Measurements from ENCODE around the gene LRRC28. TPM values are rescaled to one million over a fixed set of nuclear protein-coding genes. Genes with fewer than 3 reads are reported as not detected.

LRRC28 gene
- total RNA-seq, 1 experiment from 2014 or later: 10.6 TPM

DNA sequence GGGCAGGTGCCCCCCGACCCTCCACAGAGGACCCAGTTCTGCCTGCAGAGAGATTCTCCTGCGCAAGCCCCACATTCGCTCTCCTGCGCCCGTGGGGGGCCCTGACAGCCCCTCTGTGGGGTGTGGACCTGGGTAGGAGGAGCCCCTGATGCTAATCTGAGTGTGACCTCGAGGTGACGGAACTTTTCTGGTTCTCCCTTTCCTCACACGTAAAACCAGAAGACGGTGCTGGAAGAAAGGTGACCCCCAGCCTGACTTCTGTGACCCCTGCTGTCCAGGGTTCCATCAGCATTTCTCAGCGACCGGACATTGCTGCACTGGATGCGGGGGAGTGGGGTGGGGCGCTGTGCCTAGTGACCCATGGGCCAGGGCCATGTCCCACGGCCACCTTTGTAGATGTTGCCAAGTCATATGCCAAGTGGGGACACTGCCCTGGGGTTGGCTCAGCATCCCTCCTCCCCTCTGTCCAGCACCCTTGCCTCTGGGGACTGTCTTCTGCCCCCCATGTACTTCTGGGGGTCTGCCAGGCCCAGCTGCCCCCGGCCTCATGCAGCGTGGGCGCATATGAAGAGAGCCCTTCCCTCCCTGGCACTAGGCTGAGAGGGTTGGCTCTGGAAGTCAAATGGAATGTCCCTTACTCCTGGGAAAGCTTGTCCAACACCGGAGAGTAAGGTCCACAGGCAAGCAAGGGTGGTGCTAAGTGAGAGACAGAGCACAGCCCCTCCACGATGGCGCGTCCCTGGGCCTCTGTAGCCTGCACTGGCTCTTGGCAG, 185.4 kb downstream of the LRRC28 start:
- ChIA-PET CTCF (interaction anchor here (0.7 kb wide), 1 partner anchor 867 kb away, joined by 3 read pairs; no protein-coding TSS in a partner anchor), POLR2A (no interaction called here)
- no TSS peak for BruUV-seq (replicated peaks)
- intact Hi-C loops (cut with micrococcal nuclease): no loop called here
- H3K4me3 Mint-ChIP-seq (ENCODE audit: unreplicated experiment): no peak overlapping the region
- TF ChIP-seq, protein P1, sequence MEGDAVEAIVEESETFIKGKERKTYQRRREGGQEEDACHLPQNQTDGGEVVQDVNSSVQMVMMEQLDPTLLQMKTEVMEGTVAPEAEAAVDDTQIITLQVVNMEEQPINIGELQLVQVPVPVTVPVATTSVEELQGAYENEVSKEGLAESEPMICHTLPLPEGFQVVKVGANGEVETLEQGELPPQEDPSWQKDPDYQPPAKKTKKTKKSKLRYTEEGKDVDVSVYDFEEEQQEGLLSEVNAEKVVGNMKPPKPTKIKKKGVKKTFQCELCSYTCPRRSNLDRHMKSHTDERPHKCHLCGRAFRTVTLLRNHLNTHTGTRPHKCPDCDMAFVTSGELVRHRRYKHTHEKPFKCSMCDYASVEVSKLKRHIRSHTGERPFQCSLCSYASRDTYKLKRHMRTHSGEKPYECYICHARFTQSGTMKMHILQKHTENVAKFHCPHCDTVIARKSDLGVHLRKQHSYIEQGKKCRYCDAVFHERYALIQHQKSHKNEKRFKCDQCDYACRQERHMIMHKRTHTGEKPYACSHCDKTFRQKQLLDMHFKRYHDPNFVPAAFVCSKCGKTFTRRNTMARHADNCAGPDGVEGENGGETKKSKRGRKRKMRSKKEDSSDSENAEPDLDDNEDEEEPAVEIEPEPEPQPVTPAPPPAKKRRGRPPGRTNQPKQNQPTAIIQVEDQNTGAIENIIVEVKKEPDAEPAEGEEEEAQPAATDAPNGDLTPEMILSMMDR (IDR thresholded peaks at IDR 0.05; ENCODE audit: unreplicated experiment): no peak
- H3K4me1 Mint-ChIP-seq (ENCODE audit: insufficient read depth, unreplicated experiment): peaks cover 30% of the 10 kb centered on the region
- H3K36me3 Mint-ChIP-seq (ENCODE audit: insufficient read depth, unreplicated experiment): no peaks in the 10 kb centered on the region
- no peaks in the 10 kb centered on the region for H3K27me3 Mint-ChIP-seq (ENCODE audit: insufficient read depth, unreplicated experiment)
- H3K27ac Mint-ChIP-seq (ENCODE audit: low read depth, unreplicated experiment): no peak overlapping the region
- no peaks in the 10 kb centered on the region for H3K9me3 Mint-ChIP-seq (ENCODE audit: unreplicated experiment)
- DNase-seq (ENCODE audit: unreplicated experiment): no peak

DNA sequence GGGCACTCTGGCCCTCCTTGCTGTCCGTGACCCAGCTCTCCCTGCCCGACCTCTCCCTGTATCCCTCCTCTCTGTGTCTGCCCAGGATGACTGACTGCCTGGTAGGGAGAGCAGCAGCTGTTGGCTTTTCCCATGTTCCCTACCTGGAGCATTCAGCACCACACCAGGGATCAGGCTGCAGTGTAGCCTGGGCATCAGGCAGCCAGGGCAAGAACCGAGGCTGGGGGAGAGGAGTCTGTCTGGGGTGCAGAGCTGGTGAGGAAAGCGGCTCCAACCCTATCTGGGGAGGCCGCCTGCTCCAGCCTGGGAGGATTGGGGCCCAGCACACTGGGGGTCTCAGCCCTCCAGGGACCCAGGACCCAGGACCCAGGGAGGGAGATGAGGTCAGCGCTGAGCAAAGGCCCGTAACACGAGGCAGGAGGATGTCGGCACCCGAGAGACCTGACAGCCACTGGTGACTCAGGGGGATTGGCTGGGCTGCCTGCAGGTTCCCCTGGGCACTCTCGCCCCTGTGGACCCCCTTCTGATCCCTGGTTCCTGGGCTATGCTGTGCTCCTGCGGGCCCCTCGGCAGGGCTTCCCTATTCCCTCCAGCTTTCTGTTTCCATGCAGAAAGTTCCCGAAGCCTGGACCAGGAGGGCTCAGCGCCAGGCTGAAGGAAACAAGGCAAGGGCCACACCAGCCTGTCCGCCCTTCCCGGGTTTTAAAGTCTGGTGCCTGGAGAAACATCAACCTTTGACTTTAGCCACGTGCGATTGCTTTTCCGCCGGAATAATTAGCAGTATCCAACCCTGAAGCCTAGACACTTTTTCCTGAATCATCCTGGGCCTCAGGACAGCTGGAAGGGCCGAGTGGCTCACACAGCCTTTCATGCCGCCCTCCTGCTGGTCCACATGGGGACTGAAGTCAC, 186.3 kb downstream of the LRRC28 start:
- Mint-ChIP-seq H3K9me3 (ENCODE audit: unreplicated experiment) (no peaks in the 10 kb centered on the region), H3K4me1 (ENCODE audit: insufficient read depth, unreplicated experiment) (peaks cover 39% of the 10 kb centered on the region), H3K4me3 (ENCODE audit: unreplicated experiment) (no peak overlapping the region), H3K36me3 (ENCODE audit: insufficient read depth, unreplicated experiment) (peaks cover 7% of the 10 kb centered on the region), H3K27ac (ENCODE audit: low read depth, unreplicated experiment) (no peak overlapping the region), H3K27me3 (ENCODE audit: insufficient read depth, unreplicated experiment) (no peaks in the 10 kb centered on the region)
- ChIA-PET POLR2A (no interaction called here), CTCF (interaction anchor here (0.7 kb wide), 1 partner anchor 866 kb away, joined by 3 read pairs; no protein-coding TSS in a partner anchor)
- intact Hi-C loops (cut with micrococcal nuclease): no loop called here
- TF ChIP-seq, protein P1 (IDR thresholded peaks at IDR 0.05; ENCODE audit: unreplicated experiment): no peak
- no TSS peak for BruUV-seq (replicated peaks)
- no peak for DNase-seq (ENCODE audit: unreplicated experiment)

DNA sequence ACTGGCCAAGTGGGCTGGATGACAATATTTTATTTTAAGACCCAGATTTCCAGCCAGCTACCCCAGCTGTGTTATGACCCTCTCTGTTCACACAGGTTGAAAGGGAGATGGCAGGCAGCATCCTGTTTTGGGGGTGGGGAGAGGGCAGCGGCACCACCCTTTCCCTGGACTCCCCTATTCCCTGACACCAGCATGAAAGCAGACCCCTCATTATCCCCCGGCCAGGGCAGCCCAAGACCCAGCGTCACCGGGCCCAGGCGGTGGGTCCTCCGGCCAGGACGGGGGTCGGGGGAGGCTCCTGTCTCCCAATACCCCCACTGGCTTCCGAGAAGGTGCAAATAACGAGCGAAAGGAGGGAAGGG, 186.9 kb downstream of the LRRC28 start:
- Mint-ChIP-seq H3K4me3 (ENCODE audit: unreplicated experiment) (no peak overlapping the region), H3K36me3 (ENCODE audit: insufficient read depth, unreplicated experiment) (peaks cover 7% of the 10 kb centered on the region), H3K27ac (ENCODE audit: low read depth, unreplicated experiment) (no peak overlapping the region), H3K9me3 (ENCODE audit: unreplicated experiment) (no peaks in the 10 kb centered on the region), H3K27me3 (ENCODE audit: insufficient read depth, unreplicated experiment) (no peaks in the 10 kb centered on the region), H3K4me1 (ENCODE audit: insufficient read depth, unreplicated experiment) (peaks cover 44% of the 10 kb centered on the region)
- no TSS peak for BruUV-seq (replicated peaks)
- POLR2A ChIA-PET: no interaction called here
- DNase-seq (ENCODE audit: unreplicated experiment): no peak
- intact Hi-C loops (cut with micrococcal nuclease): no loop called here
- CTCF ChIA-PET: no interaction called here
- TF ChIP-seq, protein P1 (IDR thresholded peaks at IDR 0.05; ENCODE audit: unreplicated experiment): no peak

Data from MCF 10A (cell line).